MM.1S (cell line): ENCODE data around the gene PTPN18.

Source experiments
- EZH2 ChIP-seq: fragments of 300-600 bp; sonication (generic); optimal IDR thresholded peaks from 2 replicates; pipeline ENCODE3; 2017; ENCODE audit warnings: low read depth, mild to moderate bottlenecking, antibody characterized with exemption, low read length, mixed read lengths
- EZH2phosphoT487 ChIP-seq: fragments of 300-600 bp; sonication (generic); IDR thresholded peaks from 2 replicates; pipeline ENCODE4 v1.6.1; 2018; ENCODE audit warnings: antibody characterized with exemption, low read length
- TF ChIP-seq, protein P1 (sequence below): fragments of 300-600 bp; sonication (generic); IDR thresholded peaks from 2 replicates; pipeline ENCODE4 v1.5.1; 2016; ENCODE audit warnings: antibody characterized with exemption, low read length, mixed read lengths

GRCh38 chr2:130353291-130354138 is 2.3 kb upstream of the PTPN18 start:
- no peak for TF ChIP-seq EZH2
- TF ChIP-seq, protein P1, sequence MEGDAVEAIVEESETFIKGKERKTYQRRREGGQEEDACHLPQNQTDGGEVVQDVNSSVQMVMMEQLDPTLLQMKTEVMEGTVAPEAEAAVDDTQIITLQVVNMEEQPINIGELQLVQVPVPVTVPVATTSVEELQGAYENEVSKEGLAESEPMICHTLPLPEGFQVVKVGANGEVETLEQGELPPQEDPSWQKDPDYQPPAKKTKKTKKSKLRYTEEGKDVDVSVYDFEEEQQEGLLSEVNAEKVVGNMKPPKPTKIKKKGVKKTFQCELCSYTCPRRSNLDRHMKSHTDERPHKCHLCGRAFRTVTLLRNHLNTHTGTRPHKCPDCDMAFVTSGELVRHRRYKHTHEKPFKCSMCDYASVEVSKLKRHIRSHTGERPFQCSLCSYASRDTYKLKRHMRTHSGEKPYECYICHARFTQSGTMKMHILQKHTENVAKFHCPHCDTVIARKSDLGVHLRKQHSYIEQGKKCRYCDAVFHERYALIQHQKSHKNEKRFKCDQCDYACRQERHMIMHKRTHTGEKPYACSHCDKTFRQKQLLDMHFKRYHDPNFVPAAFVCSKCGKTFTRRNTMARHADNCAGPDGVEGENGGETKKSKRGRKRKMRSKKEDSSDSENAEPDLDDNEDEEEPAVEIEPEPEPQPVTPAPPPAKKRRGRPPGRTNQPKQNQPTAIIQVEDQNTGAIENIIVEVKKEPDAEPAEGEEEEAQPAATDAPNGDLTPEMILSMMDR: no peak
- TF ChIP-seq EZH2phosphoT487: no peak
